Upper lobe of right lung (tissue), 1 donor: Measurements from ENCODE around the gene PDAP1. TPM values are rescaled to one million over a fixed set of nuclear protein-coding genes. Genes with fewer than 3 reads are reported as not detected.
"Not testable (repeated sequence)": the region's sequence is repeated elsewhere in the genome, so short reads cannot be mapped to it uniquely, and the experiment has no call there.

Source experiments
- ATAC-seq: fragments of 200-7000 bp; cut with Tn5 transposase; one replicate; pipeline ENCODE4 v1.9.1; 2020; ENCODE audit warnings: mild to moderate bottlenecking, moderate library complexity
- DNase-seq: peaks from one replicate; pipeline ENCODE4 v3.0.0-alpha.2; 2020
- H3K27ac ChIP-seq: fragments of 200-600 bp; one replicate; pipeline ENCODE4 v1.8.0; 2022
- H3K27me3 ChIP-seq: fragments of 200-600 bp; one replicate; pipeline ENCODE4 v1.8.0; 2022; ENCODE audit warnings: mild to moderate bottlenecking
- H3K36me3 ChIP-seq: fragments of 200-600 bp; one replicate; pipeline ENCODE4 v1.8.0; 2022
- H3K4me1 ChIP-seq: fragments of 200-600 bp; one replicate; pipeline ENCODE4 v1.8.0; 2022
- H3K4me3 ChIP-seq: fragments of 200-600 bp; one replicate; pipeline ENCODE4 v1.8.0; 2022; ENCODE audit warnings: mild to moderate bottlenecking
- H3K9me3 ChIP-seq: fragments of 200-600 bp; one replicate; pipeline ENCODE4 v1.8.0; 2022
- intact Hi-C: fragments of 100-400 bp; cut with DNase I; formaldehyde crosslinking; loops from one replicate; pipeline ENCODE4 v1.11.0; 2022
- total RNA-seq: library from RNA; stranded (reverse); fragmentation: NEBNext Ultra II Directional; extraction: Animal tissue kit (Norgen Biotek cat#: 25700); gene quantifications from one replicate; pipeline ENCODE4 v1.2.1, GENCODE V29; 2021
- TF ChIP-seq, protein P1 (sequence below): fragments of 200-600 bp; IDR thresholded peaks from one replicate; pipeline ENCODE4 v1.8.0; 2022; ENCODE audit warnings: antibody characterized with exemption
- donor health status: DM: no; HTN: yes; CAD: no; lungs with severe emphysema.

PDAP1 gene
- total RNA-seq, 1 donor from 2014 or later, result 76.4 TPM

- Histone ChIP-seq H3K27ac (no peak overlapping the region), H3K4me1 (no peaks in the 10 kb centered on the region), H3K36me3 (peaks cover 90% of the 10 kb centered on the region), H3K4me3 (no peak overlapping the region), H3K27me3 (no peaks in the 10 kb centered on the region), H3K9me3 (no peaks in the 10 kb centered on the region)
- TF ChIP-seq, protein P1, sequence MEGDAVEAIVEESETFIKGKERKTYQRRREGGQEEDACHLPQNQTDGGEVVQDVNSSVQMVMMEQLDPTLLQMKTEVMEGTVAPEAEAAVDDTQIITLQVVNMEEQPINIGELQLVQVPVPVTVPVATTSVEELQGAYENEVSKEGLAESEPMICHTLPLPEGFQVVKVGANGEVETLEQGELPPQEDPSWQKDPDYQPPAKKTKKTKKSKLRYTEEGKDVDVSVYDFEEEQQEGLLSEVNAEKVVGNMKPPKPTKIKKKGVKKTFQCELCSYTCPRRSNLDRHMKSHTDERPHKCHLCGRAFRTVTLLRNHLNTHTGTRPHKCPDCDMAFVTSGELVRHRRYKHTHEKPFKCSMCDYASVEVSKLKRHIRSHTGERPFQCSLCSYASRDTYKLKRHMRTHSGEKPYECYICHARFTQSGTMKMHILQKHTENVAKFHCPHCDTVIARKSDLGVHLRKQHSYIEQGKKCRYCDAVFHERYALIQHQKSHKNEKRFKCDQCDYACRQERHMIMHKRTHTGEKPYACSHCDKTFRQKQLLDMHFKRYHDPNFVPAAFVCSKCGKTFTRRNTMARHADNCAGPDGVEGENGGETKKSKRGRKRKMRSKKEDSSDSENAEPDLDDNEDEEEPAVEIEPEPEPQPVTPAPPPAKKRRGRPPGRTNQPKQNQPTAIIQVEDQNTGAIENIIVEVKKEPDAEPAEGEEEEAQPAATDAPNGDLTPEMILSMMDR, result no peak
- intact Hi-C loops, result loop anchor here (10.0 kb wide), 1 partner anchor 52 kb away; no protein-coding TSS in a partner anchor
- DNase-seq (no peak), ATAC-seq (no peak)
These were observed 45.1 kb downstream of the PDAP1 start for GRCh38 chr7:99363286-99363685.

- TF ChIP-seq, protein P1, result no peak
- H3K27ac ChIP-seq, result no peak overlapping the region
- ATAC-seq (no peak), DNase-seq (no peak)
- H3K9me3 ChIP-seq, result no peaks in the 10 kb centered on the region
- H3K27me3 ChIP-seq, result no peaks in the 10 kb centered on the region
- peaks cover 94% of the 10 kb centered on the region for H3K36me3 ChIP-seq
- no peak overlapping the region for H3K4me3 ChIP-seq
- no peaks in the 10 kb centered on the region for H3K4me1 ChIP-seq
- intact Hi-C loops, result loop anchor here (10.0 kb wide), 1 partner anchor 52 kb away; no protein-coding TSS in a partner anchor
These were observed 45.6 kb downstream of the PDAP1 start for GRCh38 chr7:99362801-99363200.

DNA sequence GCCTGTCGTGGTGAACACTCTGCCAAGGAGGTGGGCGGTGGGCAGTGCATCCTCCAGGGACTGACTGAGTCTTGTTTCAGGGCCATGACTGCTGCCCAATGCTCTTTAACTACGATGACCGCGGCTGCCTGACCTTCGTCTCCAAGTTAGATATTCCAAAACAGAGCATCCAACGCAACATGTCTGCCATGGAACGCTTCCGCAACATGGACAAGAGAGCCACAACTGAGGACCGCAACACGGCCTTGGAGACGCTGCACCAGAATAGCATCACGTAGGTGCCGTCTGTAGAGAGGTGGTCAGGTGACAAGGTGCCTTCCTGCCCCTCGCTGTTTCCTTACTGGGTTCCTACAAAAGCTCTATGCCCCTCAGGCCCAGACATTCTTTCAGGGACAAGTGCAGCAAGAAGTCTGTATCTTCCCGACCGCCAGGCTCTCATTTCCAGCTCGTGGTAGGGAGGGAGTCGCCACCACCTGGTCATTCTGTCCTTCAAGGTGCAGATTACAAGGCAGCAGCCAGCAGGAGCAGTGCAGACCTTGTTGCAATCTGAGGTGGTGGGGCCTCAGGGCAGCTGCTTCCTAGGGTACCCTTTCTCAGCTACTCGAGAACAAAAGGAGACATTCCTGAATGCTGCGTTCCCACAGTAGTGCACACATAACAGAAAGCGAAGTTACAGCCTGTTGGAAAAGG is 48.8 kb downstream of the PDAP1 start:
- intact Hi-C loops, result loop anchor here (10.0 kb wide), 1 partner anchor 55 kb away; no protein-coding TSS in a partner anchor
- Histone ChIP-seq H3K4me1 (no peaks in the 10 kb centered on the region), H3K4me3 (no peak overlapping the region), H3K36me3 (peaks cover 98% of the 10 kb centered on the region), H3K27me3 (no peaks in the 10 kb centered on the region), H3K9me3 (no peaks in the 10 kb centered on the region), H3K27ac (no peak overlapping the region)
- DNase-seq (no peak), ATAC-seq (no peak)
- TF ChIP-seq, protein P1, result no peak

GRCh38 chr7:99358521-99358920 is 49.9 kb downstream of the PDAP1 start:
- H3K27me3 ChIP-seq, DNase-seq, H3K27ac ChIP-seq, H3K4me1 ChIP-seq, ATAC-seq, intact Hi-C loops, H3K9me3 ChIP-seq, H3K4me3 ChIP-seq: not testable (repeated sequence)
- peaks cover 98% of the 10 kb centered on the region for H3K36me3 ChIP-seq

GRCh38 chr7:99357701-99358490 is 50.5 kb downstream of the PDAP1 start:
- H3K27me3 ChIP-seq, result no peaks in the 10 kb centered on the region
- no peaks in the 10 kb centered on the region for H3K4me1 ChIP-seq
- no peak overlapping the region for H3K27ac ChIP-seq
- intact Hi-C loops, result no loop called here
- DNase-seq, result no peak
- TF ChIP-seq, protein P1, result no peak
- peaks cover 98% of the 10 kb centered on the region for H3K36me3 ChIP-seq
- no peaks in the 10 kb centered on the region for H3K9me3 ChIP-seq
- H3K4me3 ChIP-seq, result no peak overlapping the region
- ATAC-seq, result no peak

DNA sequence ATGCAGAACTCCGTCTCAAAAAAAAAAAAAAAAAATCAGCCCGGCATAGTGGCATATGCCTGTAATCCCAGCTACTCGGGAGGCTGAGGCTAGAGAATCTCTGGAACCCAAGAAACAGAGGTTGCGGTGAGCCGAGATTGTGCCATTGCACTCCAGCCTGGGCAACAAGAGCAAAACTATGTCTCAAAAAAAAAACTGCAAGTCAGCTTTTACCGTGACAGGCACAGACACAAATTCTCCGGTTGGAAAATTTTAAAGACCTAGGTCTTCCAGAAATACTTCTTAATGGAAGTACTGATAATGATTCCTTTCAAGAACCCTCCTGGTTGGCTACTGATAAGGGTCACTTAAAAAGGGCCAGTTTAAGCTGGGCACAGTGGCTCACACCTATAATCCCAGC is 53.3 kb downstream of the PDAP1 start:
- H3K36me3 ChIP-seq, result peaks cover 98% of the 10 kb centered on the region
- DNase-seq (no peak), ATAC-seq (no peak)

More for the DNA sequence above, 53.3 kb downstream of the PDAP1 start:
- intact Hi-C loops, result no loop called here
- H3K27ac ChIP-seq, result no peak overlapping the region
- no peaks in the 10 kb centered on the region for H3K27me3 ChIP-seq
- H3K4me1 ChIP-seq, result no peaks in the 10 kb centered on the region
- H3K4me3 ChIP-seq, result no peak overlapping the region
- TF ChIP-seq, protein P1, result no peak
- H3K9me3 ChIP-seq, result no peaks in the 10 kb centered on the region
